ENCODE measurements around the gene SHROOM1. TPM values are rescaled to one million over a fixed set of nuclear protein-coding genes. Genes with fewer than 3 reads are reported as not detected.

The SHROOM1 gene
- total RNA-seq, 1 donor from 2014 or later: 1.5 TPM

GRCh38 chr5:132853323-132853722 is 22.9 kb upstream of the SHROOM1 start:
- Mint-ChIP-seq H3K27me3 (peaks cover 5% of the 10 kb centered on the region), H3K4me1 (no peaks in the 10 kb centered on the region)
- POLR2A ChIA-PET: no interaction called here

GRCh38 chr5:132850066-132850465 is 19.6 kb upstream of the SHROOM1 start:
- CTCF ChIA-PET: interaction anchor here (0.7 to 0.9 kb wide), 2 partner anchors 30 to 338 kb away, joined by 3 read pairs; no protein-coding TSS in a partner anchor
- no peak overlapping the region for H3K4me3 Mint-ChIP-seq
- DNase-seq (no peak), ATAC-seq (ENCODE audit: low read depth) (no peak)
- no peak for TF ChIP-seq CTCF (IDR thresholded peaks at IDR 0.05)
- POLR2A ChIA-PET: no interaction called here
- intact Hi-C loops (cut with micrococcal nuclease): no loop called here
- H3K9me3 Mint-ChIP-seq: no peaks in the 10 kb centered on the region
- no peaks in the 10 kb centered on the region for H3K4me1 Mint-ChIP-seq
- no peaks in the 10 kb centered on the region for H3K36me3 Mint-ChIP-seq (ENCODE audit: low read depth)
- peaks cover 3% of the 10 kb centered on the region for H3K27me3 Mint-ChIP-seq
- H3K27ac Mint-ChIP-seq: no peak overlapping the region

More at GRCh38 chr5:132853323-132853722, 22.9 kb upstream of the SHROOM1 start:
- CTCF ChIA-PET: no interaction called here
- ATAC-seq (ENCODE audit: low read depth) (no peak), DNase-seq (no peak)
- intact Hi-C loops (cut with micrococcal nuclease): no loop called here
- Mint-ChIP-seq H3K4me3 (no peak overlapping the region), H3K9me3 (no peaks in the 10 kb centered on the region), H3K36me3 (ENCODE audit: low read depth) (no peaks in the 10 kb centered on the region), H3K27ac (no peak overlapping the region)
- TF ChIP-seq CTCF (IDR thresholded peaks at IDR 0.05): no peak

GRCh38 chr5:132849347-132849746 is 18.9 kb upstream of the SHROOM1 start:
- H3K36me3 Mint-ChIP-seq (ENCODE audit: low read depth): no peaks in the 10 kb centered on the region
- POLR2A ChIA-PET: no interaction called here
- H3K9me3 Mint-ChIP-seq: no peaks in the 10 kb centered on the region

GRCh38 chr5:132848270-132848669 is 17.8 kb upstream of the SHROOM1 start:
- TF ChIP-seq CTCF (IDR thresholded peaks at IDR 0.05): no peak
- ChIA-PET CTCF (interaction anchor here (0.6 kb wide), 1 partner anchor 28 kb away, joined by 3 read pairs; no protein-coding TSS in a partner anchor), POLR2A (no interaction called here)
- Mint-ChIP-seq H3K4me1 (no peaks in the 10 kb centered on the region), H3K4me3 (no peak overlapping the region), H3K9me3 (no peaks in the 10 kb centered on the region), H3K27me3 (no peaks in the 10 kb centered on the region), H3K27ac (no peak overlapping the region), H3K36me3 (ENCODE audit: low read depth) (no peaks in the 10 kb centered on the region)
- intact Hi-C loops (cut with micrococcal nuclease): no loop called here
- DNase-seq (no peak), ATAC-seq (ENCODE audit: low read depth) (no peak)

More at GRCh38 chr5:132849347-132849746, 18.9 kb upstream of the SHROOM1 start:
- no peak for ATAC-seq (ENCODE audit: low read depth)
- Mint-ChIP-seq H3K4me1 (no peaks in the 10 kb centered on the region), H3K27ac (no peak overlapping the region), H3K27me3 (no peaks in the 10 kb centered on the region), H3K4me3 (no peak overlapping the region)
- DNase-seq: no peak
- CTCF ChIA-PET: no interaction called here
- intact Hi-C loops (cut with micrococcal nuclease): no loop called here
- no peak for TF ChIP-seq CTCF (IDR thresholded peaks at IDR 0.05)

DNA sequence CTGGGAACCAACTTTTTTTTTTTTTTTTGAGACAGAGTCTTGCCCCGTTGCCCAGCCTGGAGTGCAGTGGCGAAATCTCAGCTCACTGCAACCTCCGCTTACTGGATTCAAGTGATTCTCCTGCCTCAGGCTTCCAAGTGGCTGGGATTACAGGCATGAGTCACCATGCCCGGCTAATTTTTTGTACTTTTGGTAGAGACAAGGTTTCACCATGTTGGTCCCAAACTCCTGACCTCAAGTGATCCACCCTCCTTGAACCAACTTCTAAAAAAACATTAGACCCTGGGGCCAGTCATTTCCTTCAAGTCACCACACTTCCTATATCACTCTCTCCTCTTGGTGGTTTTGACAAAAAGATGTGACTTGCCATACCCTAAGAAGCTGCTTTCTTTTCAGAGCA is 10.9 kb upstream of the SHROOM1 start:
- Mint-ChIP-seq H3K9me3 (no peaks in the 10 kb centered on the region), H3K27ac (no peak overlapping the region), H3K4me3 (no peak overlapping the region), H3K27me3 (no peaks in the 10 kb centered on the region), H3K36me3 (ENCODE audit: low read depth) (no peaks in the 10 kb centered on the region), H3K4me1 (no peaks in the 10 kb centered on the region)
- no peak for ATAC-seq (ENCODE audit: low read depth)
- intact Hi-C loops (cut with micrococcal nuclease): no loop called here
- DNase-seq: no peak
- no peak for TF ChIP-seq CTCF (IDR thresholded peaks at IDR 0.05)
- ChIA-PET POLR2A (interaction anchor here (0.6 kb wide), 1 partner anchor 109 kb away, joined by 3 read pairs; no protein-coding TSS in a partner anchor), CTCF (no interaction called here)

Data from activated B cell treated with CpG ODN at 0.5 μM for 24 hours (primary cell).